ENCODE data around the gene ING3.

ING3 gene

DNA sequence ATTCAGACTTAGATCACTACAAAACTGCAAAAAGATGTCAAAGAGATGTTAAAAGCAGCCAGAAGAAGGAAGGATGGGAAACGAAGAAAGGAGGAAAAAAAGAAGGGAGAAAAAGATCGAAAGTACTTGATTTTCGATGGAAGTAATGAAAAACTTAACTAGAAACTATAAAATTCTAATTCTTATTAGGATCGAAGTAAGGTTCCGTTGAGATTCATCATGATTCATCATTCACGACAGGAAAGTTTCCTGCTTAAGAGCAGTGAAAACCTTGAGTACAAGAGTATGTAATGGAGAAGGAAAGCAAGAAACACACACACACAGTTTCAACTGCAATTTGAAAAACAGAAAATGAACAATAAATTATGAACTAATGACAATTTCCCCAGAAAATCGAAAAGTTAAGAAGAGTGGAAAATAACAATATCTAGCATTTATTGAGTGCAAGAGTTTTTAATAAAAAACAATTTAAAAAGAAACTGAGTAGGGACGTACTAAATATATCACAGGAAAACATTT is 1.1 kb upstream of the ING3 start:
- peak overlapping the region; percentile 83 for H3K4me2 ChIP-seq (ENCODE audit: low read depth, low read length, poor library complexity, severe bottlenecking)
- no peaks in the 10 kb centered on the region for H3K27me3 ChIP-seq (ENCODE audit: low read length)
- peak overlapping the region; percentile 61 for H3K9ac ChIP-seq (ENCODE audit: low read length)
- peaks cover 19% of the 10 kb centered on the region for H3K36me3 ChIP-seq (ENCODE audit: low read length)
- peak overlapping the region; percentile 84 for H3K4me3 ChIP-seq (ENCODE audit: insufficient read depth, low read length, poor library complexity, severe bottlenecking)
- TF ChIP-seq EZH2phosphoT487 (conservative IDR thresholded peaks at IDR 0.05; ENCODE audit: low read length): no peak
- TF ChIP-seq, protein P1, sequence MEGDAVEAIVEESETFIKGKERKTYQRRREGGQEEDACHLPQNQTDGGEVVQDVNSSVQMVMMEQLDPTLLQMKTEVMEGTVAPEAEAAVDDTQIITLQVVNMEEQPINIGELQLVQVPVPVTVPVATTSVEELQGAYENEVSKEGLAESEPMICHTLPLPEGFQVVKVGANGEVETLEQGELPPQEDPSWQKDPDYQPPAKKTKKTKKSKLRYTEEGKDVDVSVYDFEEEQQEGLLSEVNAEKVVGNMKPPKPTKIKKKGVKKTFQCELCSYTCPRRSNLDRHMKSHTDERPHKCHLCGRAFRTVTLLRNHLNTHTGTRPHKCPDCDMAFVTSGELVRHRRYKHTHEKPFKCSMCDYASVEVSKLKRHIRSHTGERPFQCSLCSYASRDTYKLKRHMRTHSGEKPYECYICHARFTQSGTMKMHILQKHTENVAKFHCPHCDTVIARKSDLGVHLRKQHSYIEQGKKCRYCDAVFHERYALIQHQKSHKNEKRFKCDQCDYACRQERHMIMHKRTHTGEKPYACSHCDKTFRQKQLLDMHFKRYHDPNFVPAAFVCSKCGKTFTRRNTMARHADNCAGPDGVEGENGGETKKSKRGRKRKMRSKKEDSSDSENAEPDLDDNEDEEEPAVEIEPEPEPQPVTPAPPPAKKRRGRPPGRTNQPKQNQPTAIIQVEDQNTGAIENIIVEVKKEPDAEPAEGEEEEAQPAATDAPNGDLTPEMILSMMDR (IDR thresholded peaks at IDR 0.05; ENCODE audit: insufficient read depth, low read length, poor library complexity, severe bottlenecking): no peak
- no peaks in the 10 kb centered on the region for H3K9me2 ChIP-seq (replicated peaks; ENCODE audit: insufficient read depth, low read length)
- no peaks in the 10 kb centered on the region for H4K20me1 ChIP-seq (ENCODE audit: low read depth, low read length)
- peaks cover 21% of the 10 kb centered on the region for H3K79me2 ChIP-seq (ENCODE audit: insufficient read depth, low read length)
- peak overlapping the region; percentile 85 for H2AFZ ChIP-seq (ENCODE audit: low read depth, low read length, severe bottlenecking)
- H3K9me3 ChIP-seq (ENCODE audit: insufficient read depth, low read length): no peaks in the 10 kb centered on the region
- H3F3A ChIP-seq (ENCODE audit: insufficient read depth): 0 out of 2 replicates have a peak, but pooled peaks cover 3% of the 10 kb centered on the region
- H3K27ac ChIP-seq (ENCODE audit: low read depth, low read length): no peak overlapping the region

DNA sequence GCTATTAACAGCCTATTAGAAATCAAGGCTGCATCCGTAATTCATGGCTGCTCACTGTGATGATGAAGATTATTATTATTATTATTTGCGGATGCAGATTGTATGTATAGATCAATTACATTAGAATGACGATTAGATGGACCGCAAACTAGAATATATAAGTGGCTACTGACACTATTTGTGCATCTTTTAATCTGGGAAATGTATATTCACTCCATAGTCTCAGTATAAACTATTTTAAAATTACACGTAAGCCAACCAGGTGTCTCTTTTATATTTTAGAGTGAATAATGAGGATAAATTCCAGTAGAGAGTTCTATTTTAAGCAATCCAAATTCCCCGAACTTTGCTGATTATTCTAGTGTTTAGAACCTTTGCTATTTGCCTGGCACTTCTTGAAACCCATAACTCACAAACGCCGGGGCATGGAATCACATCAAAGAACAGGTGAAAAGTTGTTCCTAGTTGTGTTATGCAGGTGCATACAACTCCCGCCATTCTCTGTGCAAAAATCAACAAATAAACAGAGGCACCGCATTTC is 509 bp upstream of the ING3 start:
- Histone ChIP-seq H3K27ac (ENCODE audit: low read depth, low read length) (peak overlapping the region; percentile 21; the same call in 1 of the 2 replicates), H4K20me1 (ENCODE audit: low read depth, low read length) (no peaks in the 10 kb centered on the region), H3K9ac (ENCODE audit: low read length) (peak overlapping the region; percentile 61), H3K4me3 (ENCODE audit: insufficient read depth, low read length, poor library complexity, severe bottlenecking) (peak overlapping the region; percentile 84), H3K79me2 (ENCODE audit: insufficient read depth, low read length) (peaks cover 21% of the 10 kb centered on the region), H3K36me3 (ENCODE audit: low read length) (peaks cover 22% of the 10 kb centered on the region), H3K4me2 (ENCODE audit: low read depth, low read length, poor library complexity, severe bottlenecking) (peak overlapping the region; percentile 83), H3K9me3 (ENCODE audit: insufficient read depth, low read length) (no peaks in the 10 kb centered on the region), H2AFZ (ENCODE audit: low read depth, low read length, severe bottlenecking) (peak overlapping the region; percentile 85), H3K9me2 (replicated peaks; ENCODE audit: insufficient read depth, low read length) (no peaks in the 10 kb centered on the region), H3F3A (ENCODE audit: insufficient read depth) (0 out of 2 replicates have a peak, but pooled peaks cover 3% of the 10 kb centered on the region), H3K27me3 (ENCODE audit: low read length) (no peaks in the 10 kb centered on the region)
- TF ChIP-seq, protein P1 (IDR thresholded peaks at IDR 0.05; ENCODE audit: insufficient read depth, low read length, poor library complexity, severe bottlenecking): no peak
- TF ChIP-seq EZH2phosphoT487 (conservative IDR thresholded peaks at IDR 0.05; ENCODE audit: low read length): no peak

DNA sequence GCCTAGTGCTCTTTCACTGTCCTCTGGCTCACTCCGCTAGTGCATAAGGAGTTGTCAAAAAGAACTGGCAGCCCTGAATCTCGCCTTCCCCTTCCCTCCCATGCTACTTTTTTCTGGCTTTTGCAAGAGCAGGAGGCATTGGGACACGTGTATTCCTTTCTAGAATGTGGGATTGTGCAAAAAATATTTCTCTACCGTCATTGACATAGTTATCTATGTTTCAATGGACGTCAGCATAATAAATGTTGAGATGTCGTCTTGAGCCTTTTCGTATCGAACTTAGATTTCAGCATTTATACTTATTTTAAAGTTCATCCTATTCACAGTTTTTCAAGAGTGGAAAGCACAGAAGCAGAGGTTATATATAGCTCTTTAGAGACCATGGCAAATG is 727 bp downstream of the ING3 start:
- H3K4me3 ChIP-seq (ENCODE audit: insufficient read depth, low read length, poor library complexity, severe bottlenecking): peak overlapping the region; percentile 94
- peak overlapping the region; percentile 87 for H3K4me2 ChIP-seq (ENCODE audit: low read depth, low read length, poor library complexity, severe bottlenecking)
- no peak for TF ChIP-seq EZH2phosphoT487 (conservative IDR thresholded peaks at IDR 0.05; ENCODE audit: low read length)
- TF ChIP-seq, protein P1 (IDR thresholded peaks at IDR 0.05; ENCODE audit: insufficient read depth, low read length, poor library complexity, severe bottlenecking): no peak
- 0 out of 2 replicates have a peak, but pooled peaks cover 3% of the 10 kb centered on the region for H3F3A ChIP-seq (ENCODE audit: insufficient read depth)
- H3K9me2 ChIP-seq (replicated peaks; ENCODE audit: insufficient read depth, low read length): no peaks in the 10 kb centered on the region
- peak overlapping the region; percentile 88 for H3K27ac ChIP-seq (ENCODE audit: low read depth, low read length)
- H3K27me3 ChIP-seq (ENCODE audit: low read length): no peaks in the 10 kb centered on the region
- peak overlapping the region; percentile 49 for H2AFZ ChIP-seq (ENCODE audit: low read depth, low read length, severe bottlenecking)
- H4K20me1 ChIP-seq (ENCODE audit: low read depth, low read length): no peaks in the 10 kb centered on the region
- no peaks in the 10 kb centered on the region for H3K9me3 ChIP-seq (ENCODE audit: insufficient read depth, low read length)
- peaks cover 33% of the 10 kb centered on the region for H3K36me3 ChIP-seq (ENCODE audit: low read length)
- H3K9ac ChIP-seq (ENCODE audit: low read length): peak overlapping the region; percentile 83
- H3K79me2 ChIP-seq (ENCODE audit: insufficient read depth, low read length): peaks cover 21% of the 10 kb centered on the region
